ENCODE results near the gene ATP2A3. TPM values are rescaled to one million over a fixed set of nuclear protein-coding genes. Genes with fewer than 3 reads are reported as not detected.

Gene ATP2A3
- total RNA-seq, 4 donors from 2014 or later, result 142 to 300 (median 208) TPM

DNA sequence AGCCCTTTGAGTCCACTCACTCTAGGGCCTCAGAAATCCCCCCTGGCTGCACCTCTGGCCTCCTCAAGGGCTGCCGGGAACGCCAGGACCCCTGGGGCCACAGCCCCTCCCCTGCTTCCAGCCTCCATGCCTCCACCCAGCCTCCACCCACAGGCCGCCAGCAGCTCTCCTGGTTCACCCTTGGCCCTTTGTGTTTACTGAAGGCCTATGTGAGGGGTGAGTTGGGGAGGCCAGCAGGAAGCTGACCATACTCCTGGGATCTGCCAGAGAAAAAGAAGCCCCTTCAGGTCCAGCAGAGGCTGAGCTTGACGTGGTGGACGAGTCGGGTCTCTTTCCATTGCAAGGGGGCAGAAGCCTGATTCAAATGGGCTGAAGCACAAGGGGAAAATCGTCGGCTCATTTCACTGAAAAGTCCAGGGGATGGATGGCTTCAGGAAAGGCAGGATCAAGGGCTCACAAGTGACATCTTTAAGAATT lies 18.3 kb upstream of the ATP2A3 start:
- H3K36me3 ChIP-seq, result no peaks in the 10 kb centered on the region
- intact Hi-C loops (cut with DNase I; ENCODE audit: low total_unique reads), result no loop called here
- 92% methylated on average over 7 of the region's 8 CpGs; no CpG with 5 or more reads in 1 of the 2 donors for WGBS, 2 donors (ENCODE audit: low coverage in 1 of 2)
- peaks cover 3 to 31% (median 20%) of the 10 kb centered on the region in 4 donors for H3K4me1 ChIP-seq
- H3K9me3 ChIP-seq, result no peaks in the 10 kb centered on the region
- no peak overlapping the region for H3K27ac ChIP-seq
- no peak for DNase-seq
- in situ Hi-C loops (cut with MboI; ENCODE audit: low pct_ligation_motif_present in 1 of 4, low pct_unique_long_range_greater_than_20kb in 1 of 4, low sequenced_read_pairs in 3 of 4), result no loop called here
- H3K27me3 ChIP-seq, result no peaks in the 10 kb centered on the region
- TF ChIP-seq EP300 (IDR thresholded peaks at IDR 0.05; ENCODE audit: low read depth), result no peak
- TF ChIP-seq CTCF (IDR thresholded peaks at IDR 0.05), result no peak
- no peak for TF ChIP-seq POLR2AphosphoS5 (IDR thresholded peaks at IDR 0.05)
- no peak for TF ChIP-seq POLR2A (IDR thresholded peaks at IDR 0.05)
- H3K4me3 ChIP-seq, result no peak overlapping the region

GRCh38 chr17:3982113-3982512 lies 17.9 kb upstream of the ATP2A3 start:
- peaks cover 8 to 35% (median 25%) of the 10 kb centered on the region in 4 donors for H3K4me1 ChIP-seq
- H3K27me3 ChIP-seq, result no peaks in the 10 kb centered on the region
- no peak for DNase-seq
- H3K9me3 ChIP-seq, result no peaks in the 10 kb centered on the region
- H3K4me3 ChIP-seq, result no peak overlapping the region
- H3K36me3 ChIP-seq, result no peaks in the 10 kb centered on the region
- intact Hi-C loops (cut with DNase I; ENCODE audit: low total_unique reads) (no loop called here), in situ Hi-C loops (cut with MboI; ENCODE audit: low pct_ligation_motif_present in 1 of 4, low pct_unique_long_range_greater_than_20kb in 1 of 4, low sequenced_read_pairs in 3 of 4) (no loop called here)
- 92 to 95% methylated on average over 12 to 21 of the region's 21 CpGs for WGBS, 2 donors (ENCODE audit: low coverage in 1 of 2)
- TF ChIP-seq POLR2AphosphoS5 (IDR thresholded peaks at IDR 0.05), result no peak
- TF ChIP-seq POLR2A (IDR thresholded peaks at IDR 0.05), result no peak
- no peak for TF ChIP-seq EP300 (IDR thresholded peaks at IDR 0.05; ENCODE audit: low read depth)
- TF ChIP-seq CTCF (IDR thresholded peaks at IDR 0.05), result no peak
- no peak overlapping the region for H3K27ac ChIP-seq

DNA sequence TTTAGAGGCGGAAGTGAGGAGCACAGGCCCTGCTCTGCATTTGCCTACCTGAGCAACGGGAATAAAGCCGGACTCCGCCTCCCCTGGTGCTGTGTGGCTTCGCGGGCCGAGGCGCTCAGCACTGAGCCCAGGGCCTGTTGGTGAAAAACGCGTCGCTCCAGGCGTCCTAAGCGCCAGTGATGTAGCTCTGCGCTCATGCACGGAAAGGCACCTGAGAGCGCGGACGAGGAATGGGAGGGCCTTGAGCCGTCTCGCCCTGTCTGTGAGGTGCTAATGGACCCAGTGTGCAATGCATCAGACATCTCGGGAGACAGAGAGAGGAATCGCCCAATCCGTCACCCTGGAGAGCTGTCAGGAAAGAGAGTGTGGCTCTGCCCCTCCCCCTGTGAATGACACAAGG lies 17.2 kb upstream of the ATP2A3 start:
- Histone ChIP-seq H3K27me3 (no peaks in the 10 kb centered on the region), H3K4me1 (peaks cover 10 to 42% (median 31%) of the 10 kb centered on the region in 4 donors), H3K4me3 (no peak overlapping the region), H3K27ac (no peak overlapping the region), H3K9me3 (no peaks in the 10 kb centered on the region), H3K36me3 (no peaks in the 10 kb centered on the region)
- no peak for TF ChIP-seq POLR2A (IDR thresholded peaks at IDR 0.05)
- no peak for TF ChIP-seq CTCF (IDR thresholded peaks at IDR 0.05)
- TF ChIP-seq EP300 (IDR thresholded peaks at IDR 0.05; ENCODE audit: low read depth), result no peak
- no peak for TF ChIP-seq POLR2AphosphoS5 (IDR thresholded peaks at IDR 0.05)
- in situ Hi-C loops (cut with MboI; ENCODE audit: low pct_ligation_motif_present in 1 of 4, low pct_unique_long_range_greater_than_20kb in 1 of 4, low sequenced_read_pairs in 3 of 4), result no loop called here
- intact Hi-C loops (cut with DNase I; ENCODE audit: low total_unique reads), result no loop called here
- 75 to 87% methylated on average over 2 to 23 of the region's 23 CpGs for WGBS, 2 donors (ENCODE audit: low coverage in 1 of 2)
- DNase-seq, result no peak

GRCh38 chr17:3980381-3981014 lies 16.3 kb upstream of the ATP2A3 start:
- Histone ChIP-seq H3K4me3 (no peak overlapping the region), H3K27ac (no peak overlapping the region), H3K27me3 (no peaks in the 10 kb centered on the region), H3K36me3 (no peaks in the 10 kb centered on the region), H3K4me1 (peaks cover 10 to 40% (median 34%) of the 10 kb centered on the region in 4 donors), H3K9me3 (no peaks in the 10 kb centered on the region)
- intact Hi-C loops (cut with DNase I; ENCODE audit: low total_unique reads) (no loop called here), in situ Hi-C loops (cut with MboI; ENCODE audit: low pct_ligation_motif_present in 1 of 4, low pct_unique_long_range_greater_than_20kb in 1 of 4, low sequenced_read_pairs in 3 of 4) (no loop called here)
- no peak for TF ChIP-seq POLR2A (IDR thresholded peaks at IDR 0.05)
- no peak for TF ChIP-seq CTCF (IDR thresholded peaks at IDR 0.05)
- no peak for TF ChIP-seq EP300 (IDR thresholded peaks at IDR 0.05; ENCODE audit: low read depth)
- TF ChIP-seq POLR2AphosphoS5 (IDR thresholded peaks at IDR 0.05), result no peak
- DNase-seq, result no peak
- 30 to 87% methylated on average over 2 to 19 of the region's 19 CpGs for WGBS, 2 donors (ENCODE audit: low coverage in 1 of 2)

Measured in transverse colon (tissue), 4 donors.